Esophagus (tissue), 2 donors: ENCODE results near the gene PPP1R16B. TPM values are rescaled to one million over a fixed set of nuclear protein-coding genes. Genes with fewer than 3 reads are reported as not detected.
"Not testable (repeated sequence)": the region's sequence is repeated elsewhere in the genome, so short reads cannot be mapped to it uniquely, and the experiment has no call there.

Source experiments
- H3K27ac ChIP-seq, 2 donors: one replicate each; pipeline ENCODE4 v1.5.1; 2013; ENCODE audit warnings: low read depth in 2 of 2, mild to moderate bottlenecking in 2 of 2, inconsistent platforms in 1 of 2, low read length in 1 of 2, moderate library complexity in 1 of 2
- H3K27me3 ChIP-seq, 2 donors: one replicate each; pipeline ENCODE4 v1.6.1; 2013; ENCODE audit warnings: low read length in 2 of 2, control low read depth in 1 of 2, mild to moderate bottlenecking in 1 of 2; ENCODE audit not compliant: insufficient read depth in 2 of 2, control insufficient read depth in 1 of 2
- H3K36me3 ChIP-seq, 2 donors: one replicate each; pipeline ENCODE4 v1.6.1; 2013; ENCODE audit warnings: low read length in 1 of 2; ENCODE audit not compliant: control insufficient read depth in 2 of 2, insufficient read depth in 2 of 2
- H3K4me1 ChIP-seq, 2 donors: one replicate each; pipeline ENCODE4 v1.6.1; 2013; ENCODE audit warnings: low read length in 1 of 2; ENCODE audit not compliant: control insufficient read depth in 2 of 2, insufficient read depth in 2 of 2
- H3K4me3 ChIP-seq, 2 donors: one replicate each; pipeline ENCODE4 v1.5.1; 2013; ENCODE audit warnings: low read length in 2 of 2, mild to moderate bottlenecking in 2 of 2, low read depth in 1 of 2, moderate library complexity in 1 of 2
- H3K9me3 ChIP-seq, 2 donors: one replicate each; pipeline ENCODE4 v1.6.1; 2013; ENCODE audit warnings: mild to moderate bottlenecking in 2 of 2, low read depth in 1 of 2, low read length in 1 of 2, moderate library complexity in 1 of 2; ENCODE audit not compliant: control insufficient read depth in 2 of 2, insufficient read depth in 1 of 2
- WGBS, 2 donors: extraction: QIAGEN DNeasy Blood & Tissue Kit; methylation state at CpG; one replicate each; pipeline ENCODE4 v1.1.7; 2013; 5-methylcytosine and 5-hydroxymethylcytosine counted together
- polyA plus RNA-seq, 2 donors: library from polyadenylated mRNA; stranded (reverse); fragments of 200-250 nt; gene quantifications; one replicate each; pipeline ENCODE4 v1.2.3, GENCODE V29; 2013
- donor health status: healthy with polysubstance abuse.
- donor health status: Bipolar disorder and iron deficiency.

The PPP1R16B gene
- polyA plus RNA-seq, 2 donors = 1.0 to 1.5 TPM

GRCh38 chr20:38805958-38806854, 709 bp downstream of the PPP1R16B start:
- Histone ChIP-seq H3K4me3 (peak overlapping the region; percentile 38 to 57), H3K4me1 (peaks cover 0 to 5% of the 10 kb centered on the region in 2 donors), H3K9me3 (no peaks in the 10 kb centered on the region), H3K36me3 (no peaks in the 10 kb centered on the region), H3K27ac (peak overlapping the region; percentile 20 to 64), H3K27me3 (peaks cover 0 to 8% of the 10 kb centered on the region in 2 donors)
- WGBS, 2 donors = 1 to 2% methylated on average over 73 to 81 of the region's 81 CpGs

GRCh38 chr20:38806855-38807655, 1.6 kb downstream of the PPP1R16B start:
- Histone ChIP-seq H3K9me3 (no peaks in the 10 kb centered on the region), H3K36me3 (no peaks in the 10 kb centered on the region), H3K27me3 (peaks cover 0 to 8% of the 10 kb centered on the region in 2 donors), H3K4me1 (peaks cover 0 to 5% of the 10 kb centered on the region in 2 donors), H3K4me3 (peak overlapping the region; percentile 38 to 57), H3K27ac (peak overlapping the region in 1 of 2 donors; percentile 8)
- 11 to 16% methylated on average over 31 to 32 of the region's 32 CpGs for WGBS, 2 donors

GRCh38 chr20:38809942-38810341, 4.4 kb downstream of the PPP1R16B start:
- H3K4me1 ChIP-seq = peaks cover 0 to 5% of the 10 kb centered on the region in 2 donors
- peaks cover 0 to 8% of the 10 kb centered on the region in 2 donors for H3K27me3 ChIP-seq
- no peaks in the 10 kb centered on the region for H3K9me3 ChIP-seq
- H3K4me3 ChIP-seq = no peak overlapping the region
- H3K27ac ChIP-seq = no peak overlapping the region
- WGBS, 2 donors = 52 to 58% methylated on average over 6 of the region's 6 CpGs
- no peaks in the 10 kb centered on the region for H3K36me3 ChIP-seq

DNA sequence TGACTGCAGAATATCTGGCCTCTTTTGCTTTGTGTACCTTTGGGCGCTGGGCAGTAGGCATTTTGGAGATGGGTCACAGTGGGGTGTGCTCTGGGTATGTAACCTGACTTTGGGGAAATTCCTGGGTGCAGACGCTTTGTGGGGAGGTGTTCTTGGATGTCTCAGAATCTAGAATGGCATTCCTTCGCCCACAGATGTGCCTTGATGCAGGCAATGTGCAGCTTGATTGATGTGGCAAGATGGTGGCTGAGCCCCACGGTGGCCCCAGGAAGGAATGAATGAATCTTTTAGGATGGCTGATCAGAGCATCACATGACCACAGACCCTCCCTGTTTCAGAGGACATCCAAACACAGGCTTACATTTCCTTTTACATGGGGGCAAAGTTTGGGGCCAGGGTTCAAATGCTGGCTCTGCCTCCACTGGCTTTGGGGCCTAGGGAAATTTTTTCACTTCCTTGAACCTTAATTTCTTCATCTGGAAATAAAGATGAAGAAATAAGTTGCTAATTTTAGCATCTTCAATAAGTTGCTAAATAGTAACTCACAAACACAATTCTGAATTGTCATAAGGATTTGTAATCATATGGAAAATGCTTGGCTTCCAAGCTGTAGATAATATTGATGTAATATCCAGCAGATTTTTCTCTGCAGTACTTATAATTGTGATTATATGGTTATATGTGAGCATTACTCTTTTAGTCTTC, 5.6 kb downstream of the PPP1R16B start:
- no peaks in the 10 kb centered on the region for H3K36me3 ChIP-seq
- H3K9me3 ChIP-seq = no peaks in the 10 kb centered on the region
- no peak overlapping the region for H3K4me3 ChIP-seq
- peaks cover 0 to 2% of the 10 kb centered on the region in 2 donors for H3K4me1 ChIP-seq
- H3K27ac ChIP-seq = no peak overlapping the region
- WGBS, 2 donors = 77 to 78% methylated on average over 4 of the region's 4 CpGs
- H3K27me3 ChIP-seq = peaks cover 0 to 6% of the 10 kb centered on the region in 2 donors

GRCh38 chr20:38811769-38812168, 6.3 kb downstream of the PPP1R16B start:
- Histone ChIP-seq H3K27me3 (peaks cover 0 to 4% of the 10 kb centered on the region in 2 donors), H3K4me3 (no peak overlapping the region), H3K4me1 (peaks cover 0 to 1% of the 10 kb centered on the region in 2 donors), H3K27ac (no peak overlapping the region), H3K9me3 (no peaks in the 10 kb centered on the region), H3K36me3 (no peaks in the 10 kb centered on the region)
- WGBS, 2 donors = 77 to 82% methylated on average over 4 of the region's 4 CpGs

GRCh38 chr20:38812182-38812581, 6.7 kb downstream of the PPP1R16B start:
- Histone ChIP-seq H3K4me1 (peaks cover 0 to 1% of the 10 kb centered on the region in 2 donors), H3K4me3 (no peak overlapping the region), H3K27me3 (peaks cover 0 to 4% of the 10 kb centered on the region in 2 donors), H3K27ac (no peak overlapping the region), H3K9me3 (no peaks in the 10 kb centered on the region), H3K36me3 (no peaks in the 10 kb centered on the region)
- 57 to 65% methylated on average over 5 of the region's 5 CpGs for WGBS, 2 donors

DNA sequence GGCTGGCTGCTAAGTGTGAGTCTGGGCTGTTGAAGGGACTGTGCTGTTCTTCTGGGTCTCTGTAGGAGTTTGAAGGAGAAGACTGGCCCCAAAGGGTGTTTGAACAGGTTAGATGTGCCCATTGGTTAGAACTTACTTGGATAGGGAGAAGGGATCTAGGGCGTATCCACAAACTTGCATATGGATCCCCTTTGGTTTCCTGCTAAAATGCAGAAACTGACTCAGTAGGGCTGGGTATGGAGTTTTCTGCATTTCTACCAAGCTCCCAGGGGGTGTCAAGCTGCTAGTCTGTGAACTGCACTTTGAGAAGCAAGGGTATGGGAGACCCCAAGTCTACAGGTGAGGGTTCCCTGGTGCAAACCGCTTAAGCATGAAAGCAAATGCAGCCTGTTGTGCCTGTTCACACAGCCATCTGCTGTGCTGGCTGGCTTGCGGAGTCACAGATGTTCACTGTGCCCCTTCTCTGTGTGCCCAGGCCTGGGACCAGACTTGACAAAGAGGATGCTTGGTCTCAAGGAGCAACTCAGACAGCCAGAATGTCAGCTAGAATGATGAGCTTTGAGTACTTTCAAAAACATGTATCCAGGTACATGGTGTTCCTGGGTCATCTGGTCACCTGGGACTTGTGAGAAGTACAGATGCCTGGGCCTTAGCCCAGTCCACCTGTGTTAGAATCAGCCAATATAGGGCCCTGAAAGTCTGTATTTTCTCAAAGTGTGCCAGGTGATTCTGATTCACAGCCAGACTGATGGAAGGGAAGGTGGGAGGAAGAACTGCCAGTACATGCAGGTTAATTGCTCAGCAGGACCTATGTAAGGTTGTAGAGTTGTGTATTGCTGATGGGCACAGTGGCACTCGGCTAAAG, 7.4 kb downstream of the PPP1R16B start:
- 81 to 84% methylated on average over 4 of the region's 4 CpGs for WGBS, 2 donors
- Histone ChIP-seq H3K27ac (no peak overlapping the region), H3K27me3 (no peaks in the 10 kb centered on the region), H3K9me3 (no peaks in the 10 kb centered on the region), H3K4me3 (no peak overlapping the region), H3K4me1 (peaks cover 0 to 1% of the 10 kb centered on the region in 2 donors), H3K36me3 (no peaks in the 10 kb centered on the region)

GRCh38 chr20:38813574-38813962, 8.1 kb downstream of the PPP1R16B start:
- not testable (repeated sequence) for H3K27me3 ChIP-seq, H3K9me3 ChIP-seq, H3K4me1 ChIP-seq, H3K27ac ChIP-seq, H3K4me3 ChIP-seq, H3K36me3 ChIP-seq
- WGBS, 2 donors = 95 to 96% methylated on average over 6 of the region's 6 CpGs
